ENCODE results near the gene SACM1L.

- TF ChIP-seq, protein P1, sequence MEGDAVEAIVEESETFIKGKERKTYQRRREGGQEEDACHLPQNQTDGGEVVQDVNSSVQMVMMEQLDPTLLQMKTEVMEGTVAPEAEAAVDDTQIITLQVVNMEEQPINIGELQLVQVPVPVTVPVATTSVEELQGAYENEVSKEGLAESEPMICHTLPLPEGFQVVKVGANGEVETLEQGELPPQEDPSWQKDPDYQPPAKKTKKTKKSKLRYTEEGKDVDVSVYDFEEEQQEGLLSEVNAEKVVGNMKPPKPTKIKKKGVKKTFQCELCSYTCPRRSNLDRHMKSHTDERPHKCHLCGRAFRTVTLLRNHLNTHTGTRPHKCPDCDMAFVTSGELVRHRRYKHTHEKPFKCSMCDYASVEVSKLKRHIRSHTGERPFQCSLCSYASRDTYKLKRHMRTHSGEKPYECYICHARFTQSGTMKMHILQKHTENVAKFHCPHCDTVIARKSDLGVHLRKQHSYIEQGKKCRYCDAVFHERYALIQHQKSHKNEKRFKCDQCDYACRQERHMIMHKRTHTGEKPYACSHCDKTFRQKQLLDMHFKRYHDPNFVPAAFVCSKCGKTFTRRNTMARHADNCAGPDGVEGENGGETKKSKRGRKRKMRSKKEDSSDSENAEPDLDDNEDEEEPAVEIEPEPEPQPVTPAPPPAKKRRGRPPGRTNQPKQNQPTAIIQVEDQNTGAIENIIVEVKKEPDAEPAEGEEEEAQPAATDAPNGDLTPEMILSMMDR (IDR thresholded peaks at IDR 0.05 in 4 of 5, conservative IDR thresholded peaks at IDR 0.05 in 1 of 5): no peak
- no peak for TF ChIP-seq POLR2A (IDR thresholded peaks at IDR 0.05)
Observed at GRCh38 chr3:45746777-45747622, 57.8 kb downstream of the SACM1L start.
